SU-DHL-6 (cell line): ENCODE results near the gene NATD1.

Experiments used
- CTCF ChIP-seq: fragments of 200-600 bp; sonication (generic); IDR thresholded peaks from one replicate; pipeline ENCODE4 v1.5.1; 2017; ENCODE audit warnings: antibody characterized with exemption, mild to moderate bottlenecking, low read length, moderate library complexity; ENCODE audit not compliant: insufficient read depth, poor library complexity, severe bottlenecking
- EZH2phosphoT487 ChIP-seq: fragments of 200-600 bp; sonication (generic), shearing (Covaris generic); conservative IDR thresholded peaks from 2 replicates; pipeline ENCODE4 v1.6.1; 2018; ENCODE audit warnings: mild to moderate bottlenecking, antibody characterized with exemption, low read length, moderate library complexity, mixed read lengths

GRCh38 chr17:21228845-21229244 lies 24.4 kb downstream of the NATD1 start:
- TF ChIP-seq CTCF = no peak
- TF ChIP-seq EZH2phosphoT487 = no peak
